IMR-90 (cell line): ENCODE results near the gene BTD. TPM values are rescaled to one million over a fixed set of nuclear protein-coding genes. Genes with fewer than 3 reads are reported as not detected.

Experiments
- ATAC-seq: fragments of 200-7000 bp; cut with Tn5 transposase; 2 replicates; pipeline ENCODE4 v1.9.1; 2020; ENCODE audit warnings: low read depth, mild to moderate bottlenecking, moderate library complexity
- BruUV-seq: library from RNA; stranded (reverse); fragments of 400-500 nt; replicated peaks from 2 replicates; lab custom pipeline; 2021; lab: Mats Ljungman, UMichigan
- CTCF ChIA-PET: fragments of 300-600 bp; formaldehyde crosslinking; extraction: SDS; loops from one replicate; lab custom pipeline; 2021; ENCODE audit warnings: antibody characterized with exemption; lab: Yijun Ruan, JAX
- POLR2A ChIA-PET: fragments of 300-600 bp; sonication (Branson Sonifier 250); formaldehyde crosslinking; loops from one replicate; lab custom pipeline; 2022; ENCODE audit warnings: antibody characterized with exemption; ENCODE audit not compliant: unreplicated experiment; lab: Charles Lee
- DNase-seq: peaks from one replicate; pipeline ENCODE4 v3.0.0; 2013
- H2AFZ ChIP-seq: replicated peaks from 2 replicates; pipeline ENCODE3; 2013; ENCODE audit warnings: low read length, mild to moderate bottlenecking; ENCODE audit not compliant: poor library complexity
- H2AK5ac ChIP-seq: 2 replicates; pipeline ENCODE4 v1.6.1; 2013; ENCODE audit warnings: low read depth, low read length, inconsistent platforms
- H2AK9ac ChIP-seq: replicated peaks from 2 replicates; pipeline ENCODE3; 2013; ENCODE audit warnings: mild to moderate bottlenecking, low read depth, low read length, moderate library complexity; ENCODE audit not compliant: poor library complexity
- H2BK120ac ChIP-seq: 2 replicates; pipeline ENCODE4 v1.6.1; 2013; ENCODE audit warnings: low read depth, low read length, inconsistent platforms
- H2BK15ac ChIP-seq: 3 replicates; pipeline ENCODE4 v1.6.1; 2013; ENCODE audit warnings: low read depth, low read length, inconsistent platforms
- H2BK20ac ChIP-seq: 2 replicates; pipeline ENCODE4 v1.6.1; 2013; ENCODE audit warnings: low read depth, mild to moderate bottlenecking, inconsistent platforms, low read length, moderate library complexity
- H2BK5ac ChIP-seq: 2 replicates; pipeline ENCODE4 v1.6.1; 2013; ENCODE audit warnings: mild to moderate bottlenecking, low read depth, low read length, inconsistent platforms; ENCODE audit not compliant: poor library complexity, severe bottlenecking
- H3K14ac ChIP-seq: replicated peaks from 2 replicates; pipeline ENCODE4 v1.6.1; 2013; ENCODE audit warnings: low read depth, low read length, inconsistent platforms
- H3K18ac ChIP-seq: 2 replicates; pipeline ENCODE4 v1.6.1; 2013; ENCODE audit warnings: low read depth, low read length, control low read depth
- H3K23ac ChIP-seq: 2 replicates; pipeline ENCODE4 v1.6.1; 2013; ENCODE audit warnings: low read depth, low read length, inconsistent platforms
- H3K27ac ChIP-seq: 2 replicates; pipeline ENCODE4 v1.5.1; 2013; ENCODE audit warnings: mild to moderate bottlenecking, control low read depth, low read length; ENCODE audit not compliant: insufficient read depth
- H3K27me3 ChIP-seq: 2 replicates; pipeline ENCODE4 v1.6.1; 2013; ENCODE audit warnings: low read length; ENCODE audit not compliant: control insufficient read depth, insufficient read depth
- H3K36me3 ChIP-seq: 2 replicates; pipeline ENCODE4 v1.6.1; 2013; ENCODE audit warnings: low read length, mixed read lengths; ENCODE audit not compliant: control insufficient read depth, insufficient read depth
- H3K4ac ChIP-seq: 2 replicates; pipeline ENCODE4 v1.6.1; 2013; ENCODE audit warnings: low read depth, low read length, inconsistent platforms
- H3K4me1 ChIP-seq: 2 replicates; pipeline ENCODE4 v1.6.1; 2013; ENCODE audit warnings: low read length, mixed read lengths; ENCODE audit not compliant: control insufficient read depth, insufficient read depth
- H3K4me2 ChIP-seq: 2 replicates; pipeline ENCODE4 v1.6.1; 2013; ENCODE audit warnings: low read depth, mild to moderate bottlenecking, control low read depth, low read length, moderate library complexity
- H3K4me3 ChIP-seq: 2 replicates; pipeline ENCODE4 v1.5.1; 2013; ENCODE audit warnings: low read depth, mild to moderate bottlenecking, control low read depth, low read length, moderate library complexity; ENCODE audit not compliant: insufficient read depth
- H3K56ac ChIP-seq: 2 replicates; pipeline ENCODE4 v1.6.1; 2013; ENCODE audit warnings: low read length, inconsistent platforms; ENCODE audit not compliant: insufficient read depth; ENCODE audit errors: extremely low read depth
- H3K79me1 ChIP-seq, 2 experiments: 2 replicates each; pipeline ENCODE4 v1.6.1; 2013; ENCODE audit warnings: low read length in 2 of 2, inconsistent platforms in 1 of 2, low read depth in 1 of 2
- H3K9ac ChIP-seq: 2 replicates; pipeline ENCODE4 v1.6.1; 2013; ENCODE audit warnings: low read depth, low read length, control low read depth
- H3K9me1 ChIP-seq: 2 replicates; pipeline ENCODE4 v1.6.1; 2013; ENCODE audit warnings: low read length, inconsistent platforms; ENCODE audit not compliant: insufficient read depth
- H3K9me3 ChIP-seq: 2 replicates; pipeline ENCODE4 v1.6.1; 2013; ENCODE audit warnings: low read length; ENCODE audit not compliant: control insufficient read depth, insufficient read depth
- H4K20me1 ChIP-seq: 2 replicates; pipeline ENCODE4 v1.6.1; 2013; ENCODE audit warnings: low read length, inconsistent platforms; ENCODE audit not compliant: insufficient read depth
- H4K5ac ChIP-seq: 2 replicates; pipeline ENCODE4 v1.6.1; 2013; ENCODE audit warnings: mild to moderate bottlenecking, low read depth, low read length, control low read depth
- H4K8ac ChIP-seq, 2 experiments: 2 replicates each; pipeline ENCODE4 v1.6.1; 2013; ENCODE audit warnings: low read depth in 2 of 2, low read length in 2 of 2, control low read depth in 1 of 2, inconsistent platforms in 1 of 2
- H4K91ac ChIP-seq: 2 replicates; pipeline ENCODE4 v1.6.1; 2013; ENCODE audit warnings: low read depth, low read length, inconsistent platforms; ENCODE audit not compliant: insufficient read depth
- CTCF ChIP-seq: conservative IDR thresholded peaks from 2 replicates; pipeline ENCODE4 v1.5.1; 2012; ENCODE audit warnings: mild to moderate bottlenecking, low read depth, low read length, improper control_type of control experiment
- MAFK ChIP-seq: IDR thresholded peaks from 2 replicates; pipeline ENCODE4 v1.6.1; 2012; ENCODE audit warnings: low read depth, low read length, improper control_type of control experiment
- WGBS, 2 experiments: methylation state at CpG; one replicate each; pipeline versions ENCODE4 v1.1.5 to v1.1.7; 2013; ENCODE audit warnings: missing lambda C conversion rate in 2 of 2; ENCODE audit not compliant: insufficient read length in 1 of 2; ENCODE audit errors: extremely low coverage in 2 of 2; 5-methylcytosine and 5-hydroxymethylcytosine counted together
- dilution Hi-C: fragments of 300-500 bp; cut with HindIII; formaldehyde crosslinking; loops from one replicate; pipeline ENCODE4 v1.14.3; 2018; ENCODE audit warnings: low sequenced_read_pairs; ENCODE audit not compliant: unreplicated experiment
- in situ Hi-C: fragments of 300-500 bp; cut with MboI; formaldehyde crosslinking; loops from 3 replicates; pipeline ENCODE4 v1.14.3; 2019; ENCODE audit warnings: low sequenced_read_pairs, inconsistent platforms, mixed read lengths
- intact Hi-C: fragments of 100-400 bp; cut with micrococcal nuclease; formaldehyde crosslinking; loops from 2 replicates; pipeline ENCODE4 v1.10.0; 2022
- polyA plus RNA-seq, 3 experiments: library from polyadenylated mRNA; depleted of rRNA; stranded (reverse); fragments of >200 nt; gene quantifications; 2 replicates each; pipeline ENCODE4 v1.2.3, GENCODE V29; 2012; ENCODE audit warnings: low replicate concordance in 1 of 3
- total RNA-seq: library from RNA; depleted of rRNA; stranded (reverse); fragments of >200 nt; gene quantifications from 2 replicates; pipeline ENCODE4 v1.2.3, GENCODE V29; 2012

BTD gene
- total and polyA plus RNA-seq, 2 of the 4 experiments (the other 2 are of a cell fraction) = 14.8 to 21.1 TPM

- ChIA-PET CTCF (no interaction called here), POLR2A (interaction anchor here (0.6 kb wide), 1 partner anchor 206 kb away, joined by 6 read pairs; no protein-coding TSS in a partner anchor)
- Histone ChIP-seq H4K91ac (no peak overlapping the region), H2AK5ac (no peak overlapping the region), H3K9ac (no peak overlapping the region), H3K56ac (no peak overlapping the region), H3K4me1 (peaks cover 2% of the 10 kb centered on the region; the same call in 1 of the 2 replicates), H3K4me3 (no peak overlapping the region), H3K9me3 (no peaks in the 10 kb centered on the region), H2AK9ac (no peak overlapping the region), H3K18ac (no peak overlapping the region), H2BK15ac (no peak overlapping the region), H3K23ac (no peak overlapping the region), H2BK120ac (no peak overlapping the region), H3K36me3 (no peaks in the 10 kb centered on the region), H2AFZ (no peak overlapping the region), H3K4me2 (no peak overlapping the region), H2BK5ac (no peak overlapping the region), H3K9me1 (no peaks in the 10 kb centered on the region), H3K27ac (no peak overlapping the region), H4K8ac (no peak overlapping the region), H3K79me1 (peaks cover 3 to 5% of the 10 kb centered on the region in 2 experiments; a peak in 3 of 4 replicates), H4K20me1 (no peaks in the 10 kb centered on the region), H3K4ac (no peak overlapping the region), H3K27me3 (no peaks in the 10 kb centered on the region), H2BK20ac (no peak overlapping the region), H4K5ac (no peak overlapping the region), H3K14ac (no peak overlapping the region)
- DNase-seq = no peak
- BruUV-seq = no TSS peak
- TF ChIP-seq MAFK = 0 out of 2 replicates have a peak, but pooled peaks have one; percentile 7
- no peak for TF ChIP-seq CTCF
- WGBS, 2 experiments = 90% methylated on average over 1 of the region's 2 CpGs; no CpG with 5 or more reads in 1 of the 2 experiments
- dilution Hi-C loops = no loop called here
- intact Hi-C loops = no loop called here
- in situ Hi-C loops = no loop called here
- ATAC-seq = no peak
Observed at GRCh38 chr3:15606434-15606891, 4.9 kb downstream of the BTD start.
